IPS-11a (cell line): Measurements from ENCODE around the gene TPH1.
"Not testable (repeated sequence)": the region's sequence is repeated elsewhere in the genome, so short reads cannot be mapped to it uniquely, and the experiment has no call there.

Experiments used
- H3K4me3 ChIP-seq: one replicate; pipeline ENCODE4 v1.5.1; 2013; ENCODE audit warnings: low read depth, low read length, control low read depth

Gene TPH1

DNA sequence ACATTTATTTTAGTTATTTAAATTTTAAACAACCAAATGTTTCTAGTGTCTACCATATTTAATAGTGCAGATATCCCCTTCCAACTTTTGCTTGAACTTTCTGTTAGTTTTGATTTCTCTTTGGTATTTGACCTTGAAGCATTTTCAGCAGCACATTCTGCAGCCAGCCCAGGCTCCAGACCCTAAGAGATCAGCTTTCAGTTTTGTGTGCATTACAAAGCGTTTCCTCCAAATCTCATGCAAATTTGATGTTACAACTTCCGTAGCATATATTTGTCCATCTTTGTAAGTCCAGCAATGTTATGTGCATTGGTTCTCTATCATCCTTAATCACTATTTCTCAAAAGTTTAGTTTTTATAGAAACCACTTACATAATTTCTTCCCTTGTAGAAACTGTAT is 18.6 kb downstream of the TPH1 start:
- H3K4me3 ChIP-seq = no peak overlapping the region

DNA sequence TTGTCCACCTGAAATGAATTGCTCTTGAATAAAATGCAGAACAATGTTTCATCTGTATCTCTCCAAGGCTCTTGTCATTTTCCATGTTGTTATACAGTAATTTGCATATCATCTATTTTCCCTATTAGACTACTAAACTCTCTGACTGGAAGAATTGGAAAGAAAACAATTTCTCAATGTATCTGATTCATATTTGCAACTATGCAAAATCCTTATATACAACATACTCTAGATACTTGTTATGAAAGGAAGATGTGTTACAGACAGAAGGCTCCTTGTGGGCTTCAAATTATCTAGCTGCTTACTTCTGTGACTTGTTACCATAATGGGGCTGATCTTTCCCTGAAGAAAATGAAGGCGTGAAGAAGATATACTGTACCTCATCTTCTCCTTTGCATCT is 23.6 kb downstream of the TPH1 start:
- H3K4me3 ChIP-seq = no peak overlapping the region

DNA sequence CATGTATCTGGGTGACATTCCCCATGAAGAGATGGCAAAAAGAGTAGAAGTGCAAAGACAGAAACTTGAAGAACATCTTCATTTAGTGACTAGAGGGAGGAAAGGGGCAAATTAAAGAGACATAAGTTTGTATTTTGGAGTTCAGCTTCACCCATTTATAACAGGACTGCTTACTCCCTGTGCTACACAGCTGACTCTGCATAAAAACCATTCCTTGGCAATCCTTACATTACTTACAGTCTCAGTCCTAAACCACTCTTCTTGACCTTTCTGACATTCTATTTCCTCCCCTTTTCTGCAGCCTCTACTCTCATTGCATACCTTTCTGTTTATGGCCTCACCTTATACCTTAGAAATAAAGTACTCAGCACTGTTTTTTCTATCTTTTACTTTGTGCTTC is 26.4 kb downstream of the TPH1 start:
- H3K4me3 ChIP-seq = no peak overlapping the region

- H3K4me3 ChIP-seq = no peak overlapping the region
These were observed 29.3 kb downstream of the TPH1 start for GRCh38 chr11:18016789-18017188.

- H3K4me3 ChIP-seq = no peak overlapping the region
These were observed 31.2 kb downstream of the TPH1 start for GRCh38 chr11:18014876-18015275.

GRCh38 chr11:18013790-18014507 is 32.1 kb downstream of the TPH1 start:
- peak overlapping the region; percentile 74 for H3K4me3 ChIP-seq

DNA sequence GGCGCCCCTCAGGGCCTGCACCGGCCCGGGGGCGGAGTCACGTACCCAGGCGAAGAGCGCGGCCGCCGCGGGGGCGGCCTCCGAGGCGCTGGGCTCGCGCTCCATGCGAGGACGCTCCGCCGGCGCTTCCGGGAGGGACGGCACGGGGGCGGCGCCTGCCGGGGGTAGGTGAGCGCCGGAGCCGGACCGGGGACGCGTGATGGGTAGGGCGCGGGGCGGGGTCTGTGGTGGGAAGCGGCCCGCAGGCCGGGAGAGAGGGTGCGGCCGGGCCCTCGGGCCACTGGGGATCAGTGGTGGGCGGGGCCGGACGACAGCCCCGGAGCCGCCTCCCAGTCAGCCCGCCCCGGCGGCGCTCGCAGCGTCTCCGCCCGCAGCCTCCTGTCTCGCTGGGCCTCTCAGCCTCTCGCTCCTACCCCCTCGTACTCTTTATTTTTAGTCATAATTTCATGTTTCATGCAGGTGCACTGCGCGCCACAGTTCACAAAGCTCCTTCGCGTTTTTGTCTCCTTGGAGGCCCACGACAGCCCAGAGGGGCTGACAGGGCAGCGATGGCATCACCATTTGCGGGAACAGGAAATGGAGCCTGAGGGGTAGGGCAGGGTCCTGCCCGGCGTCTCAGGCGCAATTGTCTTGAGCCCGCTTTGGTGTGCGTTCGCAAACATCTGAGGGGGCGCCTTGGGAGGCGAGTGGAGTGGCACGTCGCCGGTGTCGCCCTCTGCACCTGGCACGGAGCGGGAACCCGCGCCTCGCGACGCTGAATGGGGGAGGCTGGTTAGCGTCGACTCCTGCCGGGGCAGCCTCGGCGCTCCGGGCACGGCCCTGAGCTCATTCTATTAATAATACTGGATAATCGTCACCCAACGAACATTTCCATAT is 32.9 kb downstream of the TPH1 start, which contains the start of gene SERGEF:
SERGEF (minus strand) TSS at position 142 of the 876 bp plus-strand sequence; CDS start at position 105, 37 bp downstream.
- H3K4me3 ChIP-seq = peak within 1 kb of the TSS; percentile 74

DNA sequence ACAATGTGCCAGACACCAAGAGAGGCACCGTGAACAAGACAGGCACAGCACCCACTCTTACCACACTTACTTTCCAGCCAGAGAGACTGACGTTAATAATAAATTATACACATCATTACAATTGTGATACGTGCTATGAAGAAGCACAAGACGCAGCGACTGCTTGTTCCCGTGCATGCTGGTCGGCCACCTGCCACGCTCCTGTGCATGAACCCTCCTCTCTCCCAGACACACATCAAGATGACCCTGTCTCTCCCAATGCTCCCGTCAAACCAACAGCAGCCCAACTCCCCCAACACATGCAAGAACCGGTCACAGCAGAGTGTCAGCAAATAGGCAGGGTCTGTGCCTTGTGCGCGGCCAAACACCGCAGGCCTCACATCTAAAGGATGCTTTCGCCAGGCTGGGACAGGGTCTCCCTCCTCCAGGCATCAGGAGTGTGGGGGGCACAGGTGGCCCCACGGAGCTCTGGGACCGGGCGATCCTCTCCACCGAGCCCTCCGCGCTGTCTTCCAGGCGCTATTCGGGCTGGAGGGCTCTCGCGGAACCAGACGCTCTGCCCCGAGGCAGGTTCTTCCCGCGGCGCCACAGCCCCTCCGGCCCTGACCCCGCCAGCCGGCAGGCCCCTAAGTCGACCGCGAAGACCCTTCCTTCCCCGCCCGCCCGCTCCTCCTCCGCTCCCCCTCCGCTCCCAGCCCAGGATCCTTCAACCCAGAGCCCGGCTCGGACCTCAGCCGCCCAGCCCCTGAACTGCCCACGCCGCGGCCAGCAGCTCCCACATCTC is 33.8 kb downstream of the TPH1 start:
- peak overlapping the region; percentile 74 for H3K4me3 ChIP-seq

DNA sequence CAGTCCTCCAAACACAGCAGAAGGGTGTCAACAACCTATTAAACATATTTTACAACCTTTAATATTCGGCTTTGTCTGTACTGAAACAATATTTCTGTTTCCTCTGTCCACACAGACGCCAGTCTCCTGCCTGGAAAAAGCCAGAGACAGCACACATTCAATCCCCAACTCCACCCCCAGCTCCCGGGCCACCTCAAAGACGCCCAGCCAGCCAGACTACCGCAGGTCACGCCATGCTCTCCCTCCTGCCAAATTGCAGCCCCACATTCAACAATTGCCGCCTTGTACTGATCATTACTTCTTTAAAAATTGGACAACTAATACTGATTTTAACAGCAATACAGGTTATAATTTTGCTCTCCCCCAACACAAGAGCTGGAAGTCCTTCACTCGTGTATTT is 34.4 kb downstream of the TPH1 start:
- H3K4me3 ChIP-seq = no peak overlapping the region

DNA sequence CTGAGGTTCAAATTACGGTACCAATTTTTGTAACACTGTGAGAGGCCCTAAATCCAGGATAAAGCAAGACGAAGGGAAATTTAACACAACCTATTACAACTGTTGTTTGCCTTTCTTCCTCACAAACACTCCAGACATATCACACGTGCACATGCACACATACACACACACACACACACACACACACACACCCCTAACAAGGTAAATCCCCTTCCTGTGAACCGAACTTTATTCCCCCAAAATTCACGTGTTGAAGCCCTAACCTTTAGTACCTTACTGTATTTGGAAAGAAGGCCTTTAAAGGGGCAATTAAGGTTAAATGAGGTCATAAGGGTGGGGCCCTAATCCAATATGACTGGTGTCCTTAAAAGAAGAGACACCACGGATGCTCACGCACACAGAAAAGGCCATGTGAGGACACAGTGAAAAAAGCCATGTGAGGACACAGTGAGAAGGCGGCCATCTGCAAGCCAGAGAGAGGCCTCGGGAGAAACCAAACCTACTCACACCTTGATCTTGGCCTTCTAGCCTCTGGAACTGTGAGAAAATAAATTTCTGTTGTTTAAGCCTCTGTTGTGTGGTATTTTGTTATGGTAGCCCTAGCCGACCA is 35.0 kb downstream of the TPH1 start:
- H3K4me3 ChIP-seq = no peak overlapping the region

GRCh38 chr11:18010121-18010670 is 35.9 kb downstream of the TPH1 start:
- H3K4me3 ChIP-seq = no peak overlapping the region

DNA sequence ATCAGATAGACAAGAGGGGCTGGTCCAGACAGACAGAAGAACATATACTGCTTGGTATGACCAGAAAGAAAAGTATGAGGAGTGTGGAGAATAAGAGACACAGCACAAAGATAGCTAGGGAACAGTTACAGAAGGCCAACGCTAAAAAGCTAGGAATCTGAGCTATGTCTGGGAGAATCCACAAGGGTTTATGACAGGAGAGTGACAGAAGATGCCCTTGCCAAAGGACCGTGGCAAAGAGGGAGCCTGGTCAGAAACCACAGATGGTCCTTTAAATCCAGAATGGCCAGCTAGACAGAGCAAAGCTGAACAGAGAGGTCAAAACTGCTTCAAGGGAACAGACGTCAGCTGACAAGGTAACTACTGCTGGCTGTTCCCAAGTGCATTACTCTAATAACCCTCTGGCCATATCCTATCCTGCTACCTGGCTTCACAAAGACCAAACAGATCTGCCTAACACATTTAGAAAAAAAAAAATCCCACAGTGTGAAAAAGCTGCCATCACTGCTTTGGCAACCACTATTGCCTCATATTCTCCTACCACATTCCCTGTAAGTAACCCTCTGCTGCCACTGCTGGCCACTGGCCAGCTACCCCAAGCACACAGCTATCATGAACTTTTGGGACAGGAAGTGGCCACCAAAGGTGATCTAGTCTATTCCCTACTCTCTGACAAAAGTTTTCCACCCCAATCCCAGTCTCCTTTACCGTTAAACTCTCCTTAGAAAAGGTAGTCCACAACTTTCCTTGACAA is 40.5 kb downstream of the TPH1 start:
- H3K4me3 ChIP-seq = no peak overlapping the region

DNA sequence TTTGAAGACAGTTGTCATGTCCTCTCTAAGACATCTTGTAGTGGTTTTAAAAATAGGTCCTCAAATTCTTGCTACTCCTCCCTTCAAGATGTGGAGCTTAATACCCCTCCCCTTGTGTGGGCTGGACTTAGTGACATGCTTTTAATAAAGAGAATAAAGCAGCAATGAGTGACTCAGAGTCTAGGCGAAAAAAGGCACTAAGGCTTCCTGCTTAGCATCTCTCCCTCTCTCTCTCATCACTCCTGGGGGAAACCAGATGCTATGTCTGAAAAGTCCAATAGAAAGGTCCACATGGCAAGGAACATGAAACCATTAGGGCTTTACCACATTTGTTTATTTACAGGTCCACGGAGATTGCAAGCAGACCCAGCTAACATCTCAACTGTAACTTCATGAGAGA is 44.9 kb downstream of the TPH1 start:
- H3K4me3 ChIP-seq = no peak overlapping the region

- H3K4me3 ChIP-seq = no peak overlapping the region
These were observed 45.3 kb downstream of the TPH1 start for GRCh38 chr11:18000760-18001159.

DNA sequence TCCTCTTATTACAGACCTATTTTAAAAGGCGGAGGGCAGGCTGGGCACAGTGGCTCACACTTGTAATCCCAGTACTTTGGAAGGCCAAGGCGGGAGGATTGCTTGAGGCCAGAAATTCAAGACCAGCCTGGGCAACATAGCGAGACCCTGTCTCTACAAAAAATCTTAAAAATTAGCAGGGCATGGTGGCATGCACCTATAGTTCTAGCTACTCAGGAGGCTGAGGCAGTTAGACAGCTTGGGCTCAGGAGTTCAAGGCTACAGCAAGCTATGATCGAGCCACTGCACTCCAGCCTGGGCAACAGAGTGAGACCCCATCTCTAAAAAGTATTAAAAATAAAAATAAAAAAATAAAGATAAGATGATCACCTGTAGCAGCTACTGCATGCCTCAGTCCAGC is 45.9 kb downstream of the TPH1 start:
- H3K4me3 ChIP-seq = not testable (repeated sequence)
